B cell (primary cell): Measurements from ENCODE around the gene PRELID2. TPM values are rescaled to one million over a fixed set of nuclear protein-coding genes. Genes with fewer than 3 reads are reported as not detected.

ENCODE experiments used
- ATAC-seq: fragments of 200-7000 bp; cut with Tn5 transposase; one replicate; pipeline ENCODE4 v1.10.0; 2021; ENCODE audit warnings: low read depth, mild to moderate bottlenecking, moderate number of reproducible peaks, moderate library complexity
- CTCF ChIA-PET: fragments of 350-600 bp; sonication (Branson Sonifier 250); formaldehyde crosslinking; loops from one replicate; lab custom pipeline; 2021; ENCODE audit warnings: antibody characterized with exemption, inconsistent platforms; lab: Charles Lee
- POLR2A ChIA-PET: fragments of 350-600 bp; sonication (Branson Sonifier 250); formaldehyde crosslinking; loops from one replicate; lab custom pipeline; 2021; ENCODE audit warnings: antibody characterized with exemption; lab: Charles Lee
- DNase-seq: peaks from one replicate; pipeline ENCODE4 v3.0.0; 2013
- H2AFZ ChIP-seq: 2 replicates; pipeline ENCODE4 v1.6.1; 2012; ENCODE audit warnings: mild to moderate bottlenecking, low read depth, low read length; ENCODE audit not compliant: insufficient read depth, poor library complexity, severe bottlenecking
- H3K27ac ChIP-seq, 2 donors: 1 replicate in 1 of 2; 2 replicates in 1 of 2; pipeline ENCODE4 v1.5.1; 2012 to 2013; ENCODE audit warnings: low read length in 2 of 2, mild to moderate bottlenecking in 2 of 2, moderate library complexity in 1 of 2
- H3K27me3 ChIP-seq, 4 experiments: fragments of 200-600 bp in 1 of 4; sonication (generic) in 1 of 4; replicated peaks in 1 of 4; 1 replicate in 2 of 4; 2 replicates in 2 of 4; pipeline versions ENCODE4 v1.6.1 to v1.7.0; 2013 to 2016; ENCODE audit warnings: low read length in 3 of 4, mild to moderate bottlenecking in 2 of 4, mixed read lengths in 1 of 4, moderate library complexity in 1 of 4; ENCODE audit not compliant: insufficient read depth in 4 of 4, control insufficient read depth in 3 of 4; ENCODE audit errors: control extremely low read depth in 1 of 4
- H3K36me3 ChIP-seq, 2 experiments: replicated peaks in 1 of 2; 1 replicate in 1 of 2; 2 replicates in 1 of 2; pipeline versions ENCODE4 v1.6.1 to v1.7.1; 2013; ENCODE audit warnings: low read length in 1 of 2; ENCODE audit not compliant: insufficient read depth in 2 of 2, control insufficient read depth in 1 of 2; ENCODE audit errors: control extremely low read depth in 1 of 2, extremely low read depth in 1 of 2
- H3K4me1 ChIP-seq, 2 donors: fragments of 200-600 bp in 1 of 2; sonication (generic) in 1 of 2; 1 replicate in 1 of 2; 2 replicates in 1 of 2; pipeline versions ENCODE4 v1.5.1 to v1.6.1; 2013 to 2017; ENCODE audit warnings: low read length in 2 of 2; ENCODE audit not compliant: control insufficient read depth in 2 of 2, insufficient read depth in 2 of 2
- H3K4me2 ChIP-seq: replicated peaks from 2 replicates; pipeline ENCODE3; 2012; ENCODE audit warnings: mild to moderate bottlenecking, low read depth, low read length; ENCODE audit not compliant: poor library complexity, severe bottlenecking
- H3K4me3 ChIP-seq, 5 experiments: fragments of 200-600 bp in 1 of 5; sonication (generic) in 1 of 5; 1 replicate in 3 of 5; 2 replicates in 2 of 5; pipeline versions ENCODE4 v1.5.1 to v1.7.0; 2011 to 2016; ENCODE audit warnings: low read length in 4 of 5, mild to moderate bottlenecking in 4 of 5, low read depth in 2 of 5, control low read depth in 1 of 5, moderate library complexity in 1 of 5; ENCODE audit not compliant: insufficient read depth in 1 of 5; ENCODE audit errors: control extremely low read depth in 1 of 5, extremely low read depth in 1 of 5
- H3K79me2 ChIP-seq: fragments of 200-600 bp; sonication (generic); one replicate; pipeline ENCODE4 v1.6.0; 2016; ENCODE audit warnings: low read length; ENCODE audit not compliant: control insufficient read depth, insufficient read depth
- H3K9ac ChIP-seq: fragments of 200-600 bp; sonication (generic); 2 replicates; pipeline ENCODE4 v1.6.1; 2017; ENCODE audit warnings: mild to moderate bottlenecking, low read length, moderate library complexity
- H3K9me3 ChIP-seq, 3 donors: one replicate each; pipeline versions ENCODE4 v1.6.1 to v1.7.1; 2013; ENCODE audit warnings: low read length in 2 of 3; ENCODE audit not compliant: control insufficient read depth in 2 of 3, insufficient read depth in 1 of 3; ENCODE audit errors: control extremely low read depth in 1 of 3
- H4K20me1 ChIP-seq: 2 replicates; pipeline ENCODE4 v1.6.0; 2012; ENCODE audit warnings: mild to moderate bottlenecking, low read length; ENCODE audit not compliant: insufficient read depth, control insufficient read depth, poor library complexity, severe bottlenecking
- H3K27ac Mint-ChIP-seq: one replicate; pipeline ENCODE4 v1.8.0; 2021; ENCODE audit warnings: mixed read lengths
- H3K27me3 Mint-ChIP-seq: one replicate; pipeline ENCODE4 v1.8.0; 2021; ENCODE audit warnings: mixed read lengths
- H3K4me1 Mint-ChIP-seq: one replicate; pipeline ENCODE4 v1.8.0; 2021; ENCODE audit warnings: mixed read lengths
- H3K4me3 Mint-ChIP-seq: one replicate; pipeline ENCODE4 v1.8.0; 2021; ENCODE audit warnings: mixed read lengths
- H3K9me3 Mint-ChIP-seq: one replicate; pipeline ENCODE4 v1.8.0; 2022; ENCODE audit warnings: mixed read lengths; ENCODE audit not compliant: insufficient read depth
- CTCF ChIP-seq: fragments of 200-600 bp; IDR thresholded peaks from one replicate; pipeline ENCODE4 v1.8.0; 2022; ENCODE audit warnings: antibody characterized with exemption, mild to moderate bottlenecking
- EZH2 ChIP-seq: IDR thresholded peaks from 2 replicates; pipeline ENCODE4 v1.6.1; 2012; ENCODE audit warnings: borderline replicate concordance, low read depth, mild to moderate bottlenecking, moderate library complexity, low read length; ENCODE audit not compliant: insufficient read depth, poor library complexity, severe bottlenecking
- WGBS: methylation state at CpG from one replicate; pipeline ENCODE4 v1.1.5; 2013; ENCODE audit warnings: missing lambda C conversion rate; ENCODE audit not compliant: insufficient coverage; 5-methylcytosine and 5-hydroxymethylcytosine counted together
- intact Hi-C: fragments of 100-400 bp; cut with micrococcal nuclease; formaldehyde crosslinking; loops from one replicate; pipeline ENCODE4 v1.10.0; 2022
- polyA plus RNA-seq: library from polyadenylated mRNA; depleted of rRNA; stranded (reverse); fragments of >200 nt; gene quantifications from 2 replicates; pipeline ENCODE4 v1.2.3, GENCODE V29; 2012
- total RNA-seq, 2 donors: library from RNA; stranded (reverse); fragments of 120-200 nt in 1 of 2; gene quantifications; 1 replicate in 1 of 2; 2 replicates in 1 of 2; pipeline versions ENCODE4 v1.2.3 to v1.2.4, GENCODE V29; 2013 to 2022

PRELID2 gene
- total and polyA plus RNA-seq, 2 donors (not counting 1 experiment from before 2014, with no cell fraction given) = 0.63 to 2.7 TPM

- Mint-ChIP-seq H3K4me3 (no peak overlapping the region), H3K9me3 (no peaks in the 10 kb centered on the region), H3K4me1 (no peaks in the 10 kb centered on the region), H3K27me3 (no peaks in the 10 kb centered on the region), H3K27ac (no peak overlapping the region)
- Histone ChIP-seq H2AFZ (no peak overlapping the region), H3K79me2 (no peaks in the 10 kb centered on the region), H3K4me2 (no peak overlapping the region), H3K27me3 (no peaks in the 10 kb centered on the region), H3K9ac (no peak overlapping the region), H3K4me3 (no peak overlapping the region), H3K9me3 (no peaks in the 10 kb centered on the region), H3K27ac (no peak overlapping the region), H4K20me1 (no peaks in the 10 kb centered on the region), H3K36me3 (no peaks in the 10 kb centered on the region), H3K4me1 (no peaks in the 10 kb centered on the region)
- intact Hi-C loops = no loop called here
- ChIA-PET POLR2A (no interaction called here), CTCF (no interaction called here)
- 100% methylated on average over 1 of the region's 3 CpGs for WGBS
- DNase-seq = no peak
- ATAC-seq = no peak
- TF ChIP-seq EZH2 (no peak), CTCF (no peak)
These were observed 47.6 kb downstream of the PRELID2 start for GRCh38 chr5:145787507-145787906.

GRCh38 chr5:145787001-145787400, 48.1 kb downstream of the PRELID2 start:
- ChIA-PET CTCF (no interaction called here), POLR2A (no interaction called here)
- no peaks in the 10 kb centered on the region for H4K20me1 ChIP-seq
- no peaks in the 10 kb centered on the region for H3K27me3 ChIP-seq
- no peak for ATAC-seq
- TF ChIP-seq EZH2 (no peak), CTCF (no peak)
- no peak overlapping the region for H3K4me3 Mint-ChIP-seq
- no peaks in the 10 kb centered on the region for H3K4me1 Mint-ChIP-seq
- no peaks in the 10 kb centered on the region for H3K36me3 ChIP-seq
- no peaks in the 10 kb centered on the region for H3K79me2 ChIP-seq
- H3K4me1 ChIP-seq = no peaks in the 10 kb centered on the region
- H3K27me3 Mint-ChIP-seq = no peaks in the 10 kb centered on the region
- no peaks in the 10 kb centered on the region for H3K9me3 ChIP-seq
- no peak for DNase-seq
- H3K9ac ChIP-seq = no peak overlapping the region
- H3K4me3 ChIP-seq = no peak overlapping the region
- no peak overlapping the region for H3K27ac Mint-ChIP-seq
- no peak overlapping the region for H3K27ac ChIP-seq
- no peak overlapping the region for H3K4me2 ChIP-seq
- 100% methylated on average over 2 of the region's 5 CpGs for WGBS
- no peaks in the 10 kb centered on the region for H3K9me3 Mint-ChIP-seq
- intact Hi-C loops = no loop called here
- H2AFZ ChIP-seq = no peak overlapping the region
